Mesendoderm (in vitro differentiated cells): Measurements from ENCODE around the gene SHC2.
"Not testable (repeated sequence)": the region's sequence is repeated elsewhere in the genome, so short reads cannot be mapped to it uniquely, and the experiment has no call there.

Experiments used
- DNase-seq: peaks from one replicate; pipeline ENCODE4 v3.0.0; 2013
- H2AK5ac ChIP-seq: 2 replicates; pipeline ENCODE4 v1.6.1; 2013; ENCODE audit warnings: low read length, inconsistent platforms
- H2BK120ac ChIP-seq: 2 replicates; pipeline ENCODE4 v1.6.1; 2013; ENCODE audit warnings: low read depth, mild to moderate bottlenecking, low read length, moderate library complexity, mixed read lengths
- H2BK15ac ChIP-seq: replicated peaks from 2 replicates; pipeline ENCODE4 v1.6.1; 2013; ENCODE audit warnings: low read depth, mild to moderate bottlenecking, moderate library complexity
- H2BK5ac ChIP-seq: 2 replicates; pipeline ENCODE4 v1.6.1; 2013; ENCODE audit warnings: low read length, inconsistent platforms
- H3K18ac ChIP-seq: 2 replicates; pipeline ENCODE4 v1.6.1; 2013; ENCODE audit warnings: mild to moderate bottlenecking, low read length, mixed read lengths
- H3K23ac ChIP-seq: one replicate; pipeline ENCODE4 v1.6.1; 2013; ENCODE audit warnings: low read length
- H3K27ac ChIP-seq: 2 replicates; pipeline ENCODE4 v1.5.1; 2013; ENCODE audit warnings: low read depth, mild to moderate bottlenecking, inconsistent platforms, low read length, moderate library complexity
- H3K27me3 ChIP-seq: 2 replicates; pipeline ENCODE4 v1.6.1; 2013; ENCODE audit warnings: low read length, control low read depth, mild to moderate bottlenecking, inconsistent platforms; ENCODE audit not compliant: insufficient read depth, poor library complexity
- H3K36me3 ChIP-seq: 2 replicates; pipeline ENCODE4 v1.6.1; 2013; ENCODE audit warnings: low read length, inconsistent platforms; ENCODE audit not compliant: control insufficient read depth, insufficient read depth
- H3K4ac ChIP-seq: one replicate; pipeline ENCODE4 v1.6.1; 2013; ENCODE audit warnings: low read depth, mild to moderate bottlenecking, low read length, moderate library complexity
- H3K4me1 ChIP-seq: 2 replicates; pipeline ENCODE4 v1.6.1; 2013; ENCODE audit warnings: low read depth, low read length, inconsistent platforms; ENCODE audit not compliant: control insufficient read depth
- H3K4me2 ChIP-seq: 2 replicates; pipeline ENCODE4 v1.6.1; 2013; ENCODE audit warnings: low read length
- H3K4me3 ChIP-seq: 2 replicates; pipeline ENCODE4 v1.5.1; 2013; ENCODE audit warnings: mild to moderate bottlenecking, low read length
- H3K56ac ChIP-seq: one replicate; pipeline ENCODE4 v1.6.1; 2013; ENCODE audit warnings: low read length
- H3K79me1 ChIP-seq: 2 replicates; pipeline ENCODE4 v1.6.1; 2013; ENCODE audit warnings: low read length, inconsistent platforms
- H3K79me2 ChIP-seq: 2 replicates; pipeline ENCODE4 v1.6.1; 2013; ENCODE audit warnings: mild to moderate bottlenecking, low read length; ENCODE audit not compliant: control insufficient read depth, insufficient read depth
- H3K9ac ChIP-seq: 2 replicates; pipeline ENCODE4 v1.6.1; 2013; ENCODE audit warnings: low read length, inconsistent platforms
- H4K5ac ChIP-seq: one replicate; pipeline ENCODE4 v1.6.1; 2013; ENCODE audit warnings: low read length
- H4K8ac ChIP-seq: one replicate; pipeline ENCODE4 v1.6.1; 2013; ENCODE audit warnings: low read depth, mild to moderate bottlenecking, control low read depth, low read length, moderate library complexity
- WGBS: extraction: QIAGEN DNeasy Blood & Tissue Kit; methylation state at CpG from one replicate; pipeline ENCODE4 v1.1.7; 2013; ENCODE audit warnings: low lambda C conversion rate, missing lambda C conversion rate; ENCODE audit not compliant: insufficient coverage; ENCODE audit errors: extremely low coverage; 5-methylcytosine and 5-hydroxymethylcytosine counted together

Gene SHC2

GRCh38 chr19:428149-428548, 32.7 kb downstream of the SHC2 start:
- Histone ChIP-seq H3K4me1 (no peaks in the 10 kb centered on the region), H2BK120ac (no peak overlapping the region), H3K27me3 (no peaks in the 10 kb centered on the region), H4K5ac (no peak overlapping the region), H3K23ac (no peak overlapping the region), H2AK5ac (no peak overlapping the region), H3K9ac (no peak overlapping the region), H2BK15ac (no peak overlapping the region), H3K4me3 (no peak overlapping the region), H3K56ac (no peak overlapping the region), H3K36me3 (no peaks in the 10 kb centered on the region), H3K79me1 (no peaks in the 10 kb centered on the region), H3K79me2 (no peaks in the 10 kb centered on the region), H3K27ac (no peak overlapping the region), H4K8ac (no peak overlapping the region), H2BK5ac (no peak overlapping the region), H3K4me2 (no peak overlapping the region), H3K4ac (no peak overlapping the region), H3K18ac (no peak overlapping the region)
- WGBS = no CpG with 5 or more reads among the region's 15 CpGs
- no peak for DNase-seq

- H3K79me1 ChIP-seq, DNase-seq: not testable (repeated sequence)
- no CpG with 5 or more reads among the region's 19 CpGs for WGBS
These were observed 33.2 kb downstream of the SHC2 start for GRCh38 chr19:427675-428074.

GRCh38 chr19:426725-427445, 33.9 kb downstream of the SHC2 start:
- Histone ChIP-seq H3K79me2 (no peaks in the 10 kb centered on the region), H3K4ac (no peak overlapping the region), H4K5ac (no peak overlapping the region), H2AK5ac (no peak overlapping the region), H3K4me3 (no peak overlapping the region), H2BK120ac (no peak overlapping the region), H2BK5ac (no peak overlapping the region), H3K79me1 (no peaks in the 10 kb centered on the region), H3K23ac (no peak overlapping the region), H4K8ac (no peak overlapping the region), H3K18ac (no peak overlapping the region), H3K36me3 (no peaks in the 10 kb centered on the region), H3K56ac (no peak overlapping the region), H3K27ac (no peak overlapping the region), H3K9ac (no peak overlapping the region), H3K4me1 (no peaks in the 10 kb centered on the region), H2BK15ac (no peak overlapping the region), H3K27me3 (no peaks in the 10 kb centered on the region), H3K4me2 (no peak overlapping the region)
- no CpG with 5 or more reads among the region's 51 CpGs for WGBS
- DNase-seq = no peak

More at GRCh38 chr19:427675-428074, 33.2 kb downstream of the SHC2 start:
- H4K5ac ChIP-seq, H3K27ac ChIP-seq, H4K8ac ChIP-seq, H3K4me2 ChIP-seq, H2BK15ac ChIP-seq, H3K18ac ChIP-seq, H2BK5ac ChIP-seq, H3K4me1 ChIP-seq, H3K9ac ChIP-seq, H3K79me2 ChIP-seq, H3K4ac ChIP-seq, H3K4me3 ChIP-seq, H3K56ac ChIP-seq, H3K23ac ChIP-seq, H3K27me3 ChIP-seq, H2AK5ac ChIP-seq, H3K36me3 ChIP-seq, H2BK120ac ChIP-seq: not testable (repeated sequence)

- H2BK5ac ChIP-seq = no peak overlapping the region
- H3K23ac ChIP-seq = no peak overlapping the region
- no peak overlapping the region for H2BK120ac ChIP-seq
- no peak overlapping the region for H4K5ac ChIP-seq
- H2BK15ac ChIP-seq = no peak overlapping the region
- H3K79me1 ChIP-seq = no peaks in the 10 kb centered on the region
- no peak overlapping the region for H3K9ac ChIP-seq
- WGBS = no CpG with 5 or more reads among the region's 26 CpGs
- no peak overlapping the region for H3K18ac ChIP-seq
- no peak overlapping the region for H3K4ac ChIP-seq
- no peak overlapping the region for H3K56ac ChIP-seq
- H3K27me3 ChIP-seq = no peaks in the 10 kb centered on the region
- no peak overlapping the region for H3K4me3 ChIP-seq
- no peaks in the 10 kb centered on the region for H3K4me1 ChIP-seq
- no peak overlapping the region for H3K27ac ChIP-seq
- no peaks in the 10 kb centered on the region for H3K36me3 ChIP-seq
- H2AK5ac ChIP-seq = no peak overlapping the region
- DNase-seq = no peak
- H3K79me2 ChIP-seq = no peaks in the 10 kb centered on the region
- no peak overlapping the region for H4K8ac ChIP-seq
- no peak overlapping the region for H3K4me2 ChIP-seq
These were observed 35.8 kb downstream of the SHC2 start for GRCh38 chr19:425056-425455.

GRCh38 chr19:424546-424945, 36.3 kb downstream of the SHC2 start:
- H4K8ac ChIP-seq = no peak overlapping the region
- no peak overlapping the region for H2BK5ac ChIP-seq
- H2BK15ac ChIP-seq = no peak overlapping the region
- no peak overlapping the region for H3K23ac ChIP-seq
- no peak overlapping the region for H2AK5ac ChIP-seq
- no peaks in the 10 kb centered on the region for H3K79me1 ChIP-seq
- no peak overlapping the region for H3K4ac ChIP-seq
- no peak overlapping the region for H3K56ac ChIP-seq
- H3K9ac ChIP-seq = no peak overlapping the region
- no peak overlapping the region for H3K4me3 ChIP-seq
- no peak overlapping the region for H3K18ac ChIP-seq
- H3K36me3 ChIP-seq = no peaks in the 10 kb centered on the region
- no peak overlapping the region for H4K5ac ChIP-seq
- H3K4me1 ChIP-seq = no peaks in the 10 kb centered on the region
- H3K4me2 ChIP-seq = no peak overlapping the region
- no CpG with 5 or more reads among the region's 15 CpGs for WGBS
- no peaks in the 10 kb centered on the region for H3K27me3 ChIP-seq
- H3K79me2 ChIP-seq = no peaks in the 10 kb centered on the region
- no peak for DNase-seq
- H3K27ac ChIP-seq = no peak overlapping the region
- no peak overlapping the region for H2BK120ac ChIP-seq
